ENCODE data around the gene KLKB1. TPM values are rescaled to one million over a fixed set of nuclear protein-coding genes. Genes with fewer than 3 reads are reported as not detected.

The KLKB1 gene
- total RNA-seq, 6 experiments from 2014 or later = 48.1 to 130 (median 75.8) TPM

DNA sequence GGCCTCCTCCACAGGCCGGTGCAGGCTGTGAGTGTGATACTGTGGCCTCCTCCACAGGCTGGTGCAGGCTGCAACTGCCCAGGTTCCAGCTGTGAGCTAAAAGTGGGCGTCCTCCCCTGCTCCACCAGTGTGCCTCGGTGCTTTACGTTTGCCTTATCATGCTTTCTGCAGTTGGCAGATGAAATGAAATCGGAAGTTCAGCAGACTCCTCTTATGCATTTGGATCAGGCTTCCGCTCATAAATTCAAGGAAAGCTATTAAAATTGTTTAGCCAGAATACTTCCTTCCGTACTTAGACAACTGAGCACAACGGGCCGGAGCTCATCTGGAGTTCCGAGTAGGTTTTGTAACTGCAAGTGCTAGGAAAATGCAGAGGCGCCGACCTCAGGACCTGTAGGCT is 23.9 kb upstream of the KLKB1 start:
- Histone ChIP-seq H3K36me3 (peaks cover 0 to 24% (median under 1%) of the 10 kb centered on the region in 4 donors), H3K9me3 (no peaks in the 10 kb centered on the region), H3K27ac (no peak overlapping the region), H3K4me1 (no peaks in the 10 kb centered on the region), H3K27me3 (no peaks in the 10 kb centered on the region), H3K4me3 (no peak overlapping the region)
- intact Hi-C loops (cut with DNase I) = no loop called here
- ATAC-seq (peak in 2 of 4 donors; percentile 10 to 15), DNase-seq (no peak)
- TF ChIP-seq, protein P1, sequence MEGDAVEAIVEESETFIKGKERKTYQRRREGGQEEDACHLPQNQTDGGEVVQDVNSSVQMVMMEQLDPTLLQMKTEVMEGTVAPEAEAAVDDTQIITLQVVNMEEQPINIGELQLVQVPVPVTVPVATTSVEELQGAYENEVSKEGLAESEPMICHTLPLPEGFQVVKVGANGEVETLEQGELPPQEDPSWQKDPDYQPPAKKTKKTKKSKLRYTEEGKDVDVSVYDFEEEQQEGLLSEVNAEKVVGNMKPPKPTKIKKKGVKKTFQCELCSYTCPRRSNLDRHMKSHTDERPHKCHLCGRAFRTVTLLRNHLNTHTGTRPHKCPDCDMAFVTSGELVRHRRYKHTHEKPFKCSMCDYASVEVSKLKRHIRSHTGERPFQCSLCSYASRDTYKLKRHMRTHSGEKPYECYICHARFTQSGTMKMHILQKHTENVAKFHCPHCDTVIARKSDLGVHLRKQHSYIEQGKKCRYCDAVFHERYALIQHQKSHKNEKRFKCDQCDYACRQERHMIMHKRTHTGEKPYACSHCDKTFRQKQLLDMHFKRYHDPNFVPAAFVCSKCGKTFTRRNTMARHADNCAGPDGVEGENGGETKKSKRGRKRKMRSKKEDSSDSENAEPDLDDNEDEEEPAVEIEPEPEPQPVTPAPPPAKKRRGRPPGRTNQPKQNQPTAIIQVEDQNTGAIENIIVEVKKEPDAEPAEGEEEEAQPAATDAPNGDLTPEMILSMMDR (IDR thresholded peaks at IDR 0.05) = no peak
- TF ChIP-seq POLR2A (IDR thresholded peaks at IDR 0.05) = no peak
- WGBS (ENCODE audit: insufficient coverage, low coverage, low lambda C conversion rate, missing lambda C conversion rate) = 59% methylated on average over 11 of the region's 12 CpGs

DNA sequence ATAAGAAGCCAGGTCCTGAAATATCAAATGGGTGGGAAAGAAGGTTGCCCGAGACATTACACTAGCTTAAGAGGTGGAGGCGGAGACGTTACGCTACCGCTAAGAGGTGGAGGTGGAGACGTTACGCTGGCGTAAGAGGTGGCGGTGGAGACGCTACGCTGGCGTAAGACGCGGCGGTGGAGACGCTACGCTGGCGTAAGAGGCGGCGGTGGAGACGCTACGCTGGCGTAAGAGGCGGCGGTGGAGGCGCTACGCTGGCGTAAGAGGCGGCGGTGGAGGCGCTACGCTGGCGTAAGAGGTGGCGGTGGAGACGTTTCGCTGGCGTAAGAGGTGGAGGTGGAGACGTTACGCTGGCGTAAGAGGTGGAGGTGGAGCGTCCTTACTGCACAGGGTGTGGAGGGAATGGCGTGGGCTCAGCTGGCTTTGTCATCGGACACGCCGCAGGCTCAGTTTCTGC is 23.2 kb upstream of the KLKB1 start:
- TF ChIP-seq POLR2A (IDR thresholded peaks at IDR 0.05) = no peak
- TF ChIP-seq, protein P1 (IDR thresholded peaks at IDR 0.05) = no peak
- WGBS (ENCODE audit: insufficient coverage, low coverage, low lambda C conversion rate, missing lambda C conversion rate) = 71% methylated on average over 29 of the region's 45 CpGs
- Histone ChIP-seq H3K9me3 (no peaks in the 10 kb centered on the region), H3K36me3 (peaks cover 0 to 21% (median 2%) of the 10 kb centered on the region in 4 donors), H3K4me3 (peak overlapping the region in 1 of 3 donors; percentile 15), H3K4me1 (no peaks in the 10 kb centered on the region), H3K27me3 (no peaks in the 10 kb centered on the region), H3K27ac (peak overlapping the region in 1 of 3 donors; percentile 44)
- DNase-seq = peak in 2 of 3 donors; percentile 20 to 54
- ATAC-seq = peak in 3 of 4 donors; percentile 19 to 73 (median 25)
- intact Hi-C loops (cut with DNase I) = no loop called here

DNA sequence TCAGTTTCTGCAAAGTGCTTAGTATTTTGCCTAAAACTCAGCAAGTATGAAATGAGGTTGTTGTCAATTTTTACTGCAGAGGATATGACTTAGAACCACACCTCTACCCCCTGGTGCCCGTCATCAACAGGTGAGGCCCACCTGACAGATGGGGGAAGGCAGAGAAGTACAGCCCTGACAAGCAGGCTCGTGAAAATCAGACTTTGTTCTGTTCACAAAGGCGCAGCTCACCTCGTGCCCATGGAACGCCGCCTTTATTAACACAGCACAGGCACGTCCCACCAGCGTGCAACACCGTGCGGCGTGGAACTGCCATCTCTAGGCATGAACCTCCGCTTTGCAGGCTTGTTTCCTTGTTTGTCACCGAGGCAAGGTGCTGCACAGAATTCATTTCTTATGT is 22.6 kb upstream of the KLKB1 start:
- intact Hi-C loops (cut with DNase I) = no loop called here
- WGBS (ENCODE audit: insufficient coverage, low coverage, low lambda C conversion rate, missing lambda C conversion rate) = 65% methylated on average over 10 of the region's 13 CpGs
- Histone ChIP-seq H3K4me3 (peak overlapping the region in 1 of 3 donors; percentile 15), H3K27ac (peak overlapping the region in 1 of 3 donors; percentile 44), H3K4me1 (no peaks in the 10 kb centered on the region), H3K9me3 (no peaks in the 10 kb centered on the region), H3K27me3 (no peaks in the 10 kb centered on the region), H3K36me3 (peaks cover 0 to 22% (median 5%) of the 10 kb centered on the region in 4 donors)
- DNase-seq (peak in 1 of 3 donors; percentile 55), ATAC-seq (peak; percentile 19 to 69 (median 28))
- TF ChIP-seq, protein P1 (IDR thresholded peaks at IDR 0.05) = no peak
- TF ChIP-seq POLR2A (IDR thresholded peaks at IDR 0.05) = no peak

DNA sequence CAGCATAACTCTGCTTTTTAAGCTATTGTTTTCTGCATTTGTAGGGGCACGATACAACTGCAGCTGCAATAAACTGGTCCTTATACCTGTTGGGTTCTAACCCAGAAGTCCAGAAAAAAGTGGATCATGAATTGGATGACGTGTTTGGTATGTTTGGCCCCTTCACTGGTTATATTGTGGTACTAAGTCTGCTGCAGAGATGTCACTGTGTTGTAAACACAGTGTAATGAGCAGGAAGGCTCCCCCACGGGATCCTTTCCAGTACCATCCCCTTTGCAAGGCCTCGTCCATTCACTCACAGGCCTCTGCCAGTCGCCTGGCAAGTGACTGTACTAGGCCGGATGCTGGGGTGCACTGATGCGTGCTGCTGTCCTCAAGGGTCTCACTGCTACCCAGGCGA is 22.2 kb upstream of the KLKB1 start:
- intact Hi-C loops (cut with DNase I) = no loop called here
- Histone ChIP-seq H3K27ac (peak overlapping the region in 1 of 3 donors; percentile 44), H3K4me1 (no peaks in the 10 kb centered on the region), H3K36me3 (peaks cover 0 to 22% (median 7%) of the 10 kb centered on the region in 4 donors), H3K27me3 (no peaks in the 10 kb centered on the region), H3K4me3 (no peak overlapping the region), H3K9me3 (no peaks in the 10 kb centered on the region)
- ATAC-seq (no peak), DNase-seq (no peak)
- TF ChIP-seq, protein P1 (IDR thresholded peaks at IDR 0.05) = no peak
- TF ChIP-seq POLR2A (IDR thresholded peaks at IDR 0.05) = no peak
- 62% methylated on average over 4 of the region's 8 CpGs for WGBS (ENCODE audit: insufficient coverage, low coverage, low lambda C conversion rate, missing lambda C conversion rate)

All from right lobe of liver (tissue), 6 donors.